Right lobe of liver (tissue), 4 donors: ENCODE results near the gene GRAMD4.

Source experiments
- CTCF ChIP-seq, 4 donors: fragments of 200-600 bp in 3 of 4; fragments of 450-650 bp in 1 of 4; IDR thresholded peaks; one replicate each; pipeline versions ENCODE4 v1.5.1 to v1.8.0; 2016 to 2022; ENCODE audit warnings: antibody characterized with exemption in 4 of 4, mild to moderate bottlenecking in 2 of 4
- POLR2A ChIP-seq: fragments of 450-650 bp; IDR thresholded peaks from one replicate; pipeline ENCODE4 v1.6.1; 2017; ENCODE audit warnings: antibody characterized with exemption, mild to moderate bottlenecking
- donor health status: DM: no; HTN: no; CAD: no.
- donor health status: DM: no; HTN: no; CAD: no.
- donor health status: DM: no; HTN: yes; CAD: no.

DNA sequence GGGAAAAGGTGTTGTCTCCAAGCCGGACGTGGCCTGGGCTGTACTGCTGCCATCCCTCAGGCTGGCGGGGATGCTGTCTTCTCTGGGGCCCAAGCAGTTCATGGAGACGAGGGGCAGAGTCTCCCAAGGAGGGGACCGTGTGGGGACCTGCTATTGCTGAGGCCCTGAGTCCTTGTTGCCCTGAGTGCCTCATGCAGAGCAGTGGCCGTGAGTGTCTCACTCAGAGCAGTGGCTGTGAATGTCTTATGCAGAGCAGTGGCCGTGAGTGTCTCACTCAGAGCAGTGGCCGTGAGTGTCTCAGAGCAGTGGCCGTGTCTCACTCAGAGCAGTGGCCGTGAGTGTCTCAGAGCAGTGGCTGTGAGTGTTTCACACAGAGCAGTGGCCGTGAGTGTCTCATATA lies 54.7 kb downstream of the GRAMD4 start:
- TF ChIP-seq CTCF (IDR thresholded peaks at IDR 0.05) (no peak), POLR2A (no peak)
